Measurements from ENCODE around the gene DMD.

DNA sequence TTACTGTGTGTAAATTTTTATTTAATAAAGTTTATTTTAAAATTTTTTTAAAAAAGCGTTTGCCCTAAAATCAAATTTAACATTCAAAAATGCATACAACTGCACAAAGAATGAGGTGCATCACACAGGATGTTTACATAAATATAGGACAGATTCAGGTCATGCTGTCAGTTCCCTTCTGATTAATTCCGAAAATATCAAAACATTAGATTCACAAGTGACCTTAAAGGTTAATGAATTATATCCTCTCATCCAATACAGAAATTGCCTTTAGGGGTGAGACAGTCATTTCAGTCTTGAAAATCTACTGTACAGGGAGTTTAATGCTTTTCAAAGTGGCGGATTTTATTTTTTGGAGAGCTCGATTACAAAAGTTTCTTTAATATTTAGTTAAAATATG lies 1930.8 kb downstream of the DMD start:
- TF ChIP-seq POLR2A (IDR thresholded peaks at IDR 0.05) = no peak
- TF ChIP-seq, protein P1, sequence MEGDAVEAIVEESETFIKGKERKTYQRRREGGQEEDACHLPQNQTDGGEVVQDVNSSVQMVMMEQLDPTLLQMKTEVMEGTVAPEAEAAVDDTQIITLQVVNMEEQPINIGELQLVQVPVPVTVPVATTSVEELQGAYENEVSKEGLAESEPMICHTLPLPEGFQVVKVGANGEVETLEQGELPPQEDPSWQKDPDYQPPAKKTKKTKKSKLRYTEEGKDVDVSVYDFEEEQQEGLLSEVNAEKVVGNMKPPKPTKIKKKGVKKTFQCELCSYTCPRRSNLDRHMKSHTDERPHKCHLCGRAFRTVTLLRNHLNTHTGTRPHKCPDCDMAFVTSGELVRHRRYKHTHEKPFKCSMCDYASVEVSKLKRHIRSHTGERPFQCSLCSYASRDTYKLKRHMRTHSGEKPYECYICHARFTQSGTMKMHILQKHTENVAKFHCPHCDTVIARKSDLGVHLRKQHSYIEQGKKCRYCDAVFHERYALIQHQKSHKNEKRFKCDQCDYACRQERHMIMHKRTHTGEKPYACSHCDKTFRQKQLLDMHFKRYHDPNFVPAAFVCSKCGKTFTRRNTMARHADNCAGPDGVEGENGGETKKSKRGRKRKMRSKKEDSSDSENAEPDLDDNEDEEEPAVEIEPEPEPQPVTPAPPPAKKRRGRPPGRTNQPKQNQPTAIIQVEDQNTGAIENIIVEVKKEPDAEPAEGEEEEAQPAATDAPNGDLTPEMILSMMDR (IDR thresholded peaks at IDR 0.05) = no peak
